Motor neuron (in vitro differentiated cells): Measurements from ENCODE around the gene PLCB1. TPM values are rescaled to one million over a fixed set of nuclear protein-coding genes. Genes with fewer than 3 reads are reported as not detected.

Source experiments
- ATAC-seq, 8 experiments: fragments of 200-7000 bp; cut with Tn5 transposase; replicated peaks in 6 of 8; 2 replicates each; pipeline ENCODE4 v1.8.0; 2021; ENCODE audit warnings: mild to moderate bottlenecking in 8 of 8, moderate library complexity in 8 of 8
- H3K27ac ChIP-seq, 2 donors: fragments of 250-450 bp; sonication (Bioruptor Pico); 2 replicates each; pipeline ENCODE4 v1.9.0; 2021; ENCODE audit warnings: antibody characterized with exemption in 2 of 2, mild to moderate bottlenecking in 2 of 2, moderate library complexity in 1 of 2
- H3K4me1 ChIP-seq, 2 donors: fragments of 250-450 bp; sonication (Bioruptor Pico); replicated peaks in 1 of 2; 2 replicates each; pipeline ENCODE4 v1.6.1; 2021; ENCODE audit warnings: antibody characterized with exemption in 2 of 2, mild to moderate bottlenecking in 2 of 2, moderate library complexity in 1 of 2
- H3K4me3 ChIP-seq, 5 donors: fragments of 250-450 bp; sonication (Bioruptor Pico); 2 replicates each; pipeline ENCODE4 v1.9.0; 2021; ENCODE audit warnings: antibody characterized with exemption in 5 of 5, mild to moderate bottlenecking in 5 of 5, moderate library complexity in 4 of 5
- WGBS, 10 experiments: fragments of 450-650 bp; shearing (Covaris generic); methylation state at CpG; one replicate each; pipeline ENCODE4 v1.0.0; 2022; 5-methylcytosine and 5-hydroxymethylcytosine counted together
- in situ Hi-C, 9 experiments: fragments of 400-800 bp; cut with MboI; loops; one replicate each; pipeline ENCODE4 v1.15.0; 2021; ENCODE audit warnings: low sequenced_read_pairs in 9 of 9, low pct_unique_long_range_greater_than_20kb in 2 of 9; ENCODE audit not compliant: unreplicated experiment in 9 of 9
- total RNA-seq, 8 experiments: library from RNA; unstranded; fragments of 300-600 nt; gene quantifications; 2 replicates each; pipeline versions ENCODE4 v1.2.3 to v1.2.4, GENCODE V29; 2022

Gene PLCB1
- total RNA-seq, 8 experiments from 2014 or later: 7.7 to 65.5 (median 36.2) TPM

- Histone ChIP-seq H3K4me1 (no peaks in the 10 kb centered on the region), H3K4me3 (no peak overlapping the region), H3K27ac (no peak overlapping the region)
- WGBS, 10 experiments: 68 to 100% (median 95%) methylated on average over 1 to 2 of the region's 2 CpGs; no CpG with 5 or more reads in 2 of the 10 experiments
- in situ Hi-C loops: no loop called here
- ATAC-seq: no peak
These were observed 221.4 kb downstream of the PLCB1 start for GRCh38 chr20:8353512-8353911.

GRCh38 chr20:8355453-8355852, 223.4 kb downstream of the PLCB1 start:
- in situ Hi-C loops: no loop called here
- no peak for ATAC-seq
- H3K4me1 ChIP-seq: peaks cover 5 to 8% of the 10 kb centered on the region in 2 donors
- 71 to 100% (median 94%) methylated on average over 1 to 3 of the region's 3 CpGs; no CpG with 5 or more reads in 2 of the 10 experiments for WGBS, 10 experiments
- no peak overlapping the region for H3K4me3 ChIP-seq
- H3K27ac ChIP-seq: no peak overlapping the region

- 70 to 100% (median 89%) methylated on average over 1 to 2 of the region's 2 CpGs; no CpG with 5 or more reads in 1 of the 10 experiments for WGBS, 10 experiments
- in situ Hi-C loops: no loop called here
- H3K27ac ChIP-seq: no peak overlapping the region
- ATAC-seq: no peak
- H3K4me1 ChIP-seq: peaks cover 5 to 17% of the 10 kb centered on the region in 2 donors
- no peak overlapping the region for H3K4me3 ChIP-seq
These were observed 224.7 kb downstream of the PLCB1 start for GRCh38 chr20:8356806-8357205.

- Histone ChIP-seq H3K4me1 (peaks cover 5 to 17% of the 10 kb centered on the region in 2 donors), H3K4me3 (no peak overlapping the region), H3K27ac (no peak overlapping the region)
- 14 to 100% (median 84%) methylated on average over 1 to 2 of the region's 2 CpGs for WGBS, 10 experiments
- ATAC-seq: no peak
- in situ Hi-C loops: no loop called here
These were observed 225.6 kb downstream of the PLCB1 start for GRCh38 chr20:8357703-8358102.

- Histone ChIP-seq H3K4me1 (peaks cover 5 to 17% of the 10 kb centered on the region in 2 donors), H3K4me3 (no peak overlapping the region), H3K27ac (no peak overlapping the region)
- 14 to 80% (median 50%) methylated on average over 1 to 2 of the region's 2 CpGs; no CpG with 5 or more reads in 4 of the 10 experiments for WGBS, 10 experiments
- in situ Hi-C loops: no loop called here
- ATAC-seq: no peak
These were observed 228.0 kb downstream of the PLCB1 start for GRCh38 chr20:8360035-8360434.

GRCh38 chr20:8361006-8361652, 229.1 kb downstream of the PLCB1 start:
- H3K4me1 ChIP-seq: peaks cover 5 to 21% of the 10 kb centered on the region in 2 donors
- in situ Hi-C loops: no loop called here
- no peak overlapping the region for H3K4me3 ChIP-seq
- peak; percentile 24 to 94 (median 62) for ATAC-seq
- no peak overlapping the region for H3K27ac ChIP-seq
- 0 to 94% (median 69%) methylated on average over 1 to 5 of the region's 5 CpGs; no CpG with 5 or more reads in 1 of the 10 experiments for WGBS, 10 experiments

GRCh38 chr20:8361779-8362178, 229.7 kb downstream of the PLCB1 start:
- peaks cover 5 to 21% of the 10 kb centered on the region in 2 donors for H3K4me1 ChIP-seq
- no peak overlapping the region for H3K4me3 ChIP-seq
- H3K27ac ChIP-seq: no peak overlapping the region
- no peak for ATAC-seq
- in situ Hi-C loops: no loop called here

GRCh38 chr20:8362457-8362856, 230.4 kb downstream of the PLCB1 start:
- in situ Hi-C loops: no loop called here
- no peak overlapping the region for H3K4me3 ChIP-seq
- no peak for ATAC-seq
- H3K27ac ChIP-seq: no peak overlapping the region
- H3K4me1 ChIP-seq: peaks cover 5 to 21% of the 10 kb centered on the region in 2 donors
- 86 to 100% (median 95%) methylated on average over 1 to 3 of the region's 3 CpGs for WGBS, 10 experiments

- ATAC-seq: no peak
- Histone ChIP-seq H3K27ac (no peak overlapping the region), H3K4me3 (no peak overlapping the region), H3K4me1 (peaks cover 5 to 21% of the 10 kb centered on the region in 2 donors)
- in situ Hi-C loops: no loop called here
- WGBS, 10 experiments: 78 to 100% (median 92%) methylated on average over 2 to 8 of the region's 8 CpGs
These were observed 232.1 kb downstream of the PLCB1 start for GRCh38 chr20:8363970-8364733.

GRCh38 chr20:8364734-8365078, 232.6 kb downstream of the PLCB1 start:
- Histone ChIP-seq H3K4me1 (peaks cover 5 to 21% of the 10 kb centered on the region in 2 donors), H3K4me3 (no peak overlapping the region), H3K27ac (no peak overlapping the region)
- no peak for ATAC-seq
- in situ Hi-C loops: no loop called here
- WGBS, 10 experiments: 56 to 100% (median 83%) methylated on average over 1 of the region's 1 CpG; no CpG with 5 or more reads in 3 of the 10 experiments

GRCh38 chr20:8365634-8366033, 233.6 kb downstream of the PLCB1 start:
- ATAC-seq: peak in 1 of 8 experiments; percentile 36
- H3K4me3 ChIP-seq: no peak overlapping the region
- H3K27ac ChIP-seq: no peak overlapping the region
- in situ Hi-C loops: no loop called here
- peaks cover 0 to 12% of the 10 kb centered on the region in 2 donors for H3K4me1 ChIP-seq

GRCh38 chr20:8366303-8366923, 234.3 kb downstream of the PLCB1 start:
- Histone ChIP-seq H3K27ac (no peak overlapping the region), H3K4me1 (peaks cover 0 to 4% of the 10 kb centered on the region in 2 donors), H3K4me3 (no peak overlapping the region)
- in situ Hi-C loops: no loop called here
- 74 to 100% (median 85%) methylated on average over 2 to 5 of the region's 5 CpGs for WGBS, 10 experiments
- ATAC-seq: no peak

- in situ Hi-C loops: no loop called here
- H3K4me3 ChIP-seq: no peak overlapping the region
- WGBS, 10 experiments: 50 to 98% (median 86%) methylated on average over 1 to 7 of the region's 7 CpGs
- H3K4me1 ChIP-seq: peaks cover 0 to 4% of the 10 kb centered on the region in 2 donors
- H3K27ac ChIP-seq: no peak overlapping the region
- no peak for ATAC-seq
These were observed 235.6 kb downstream of the PLCB1 start for GRCh38 chr20:8367689-8368088.
